GM04504 (cell line): ENCODE measurements around the gene NMT2.

Experiments
- DNase-seq: peaks from one replicate; pipeline ENCODE4 v3.0.0-alpha.2; 2012; ENCODE audit warnings: low read depth

Gene NMT2

DNA sequence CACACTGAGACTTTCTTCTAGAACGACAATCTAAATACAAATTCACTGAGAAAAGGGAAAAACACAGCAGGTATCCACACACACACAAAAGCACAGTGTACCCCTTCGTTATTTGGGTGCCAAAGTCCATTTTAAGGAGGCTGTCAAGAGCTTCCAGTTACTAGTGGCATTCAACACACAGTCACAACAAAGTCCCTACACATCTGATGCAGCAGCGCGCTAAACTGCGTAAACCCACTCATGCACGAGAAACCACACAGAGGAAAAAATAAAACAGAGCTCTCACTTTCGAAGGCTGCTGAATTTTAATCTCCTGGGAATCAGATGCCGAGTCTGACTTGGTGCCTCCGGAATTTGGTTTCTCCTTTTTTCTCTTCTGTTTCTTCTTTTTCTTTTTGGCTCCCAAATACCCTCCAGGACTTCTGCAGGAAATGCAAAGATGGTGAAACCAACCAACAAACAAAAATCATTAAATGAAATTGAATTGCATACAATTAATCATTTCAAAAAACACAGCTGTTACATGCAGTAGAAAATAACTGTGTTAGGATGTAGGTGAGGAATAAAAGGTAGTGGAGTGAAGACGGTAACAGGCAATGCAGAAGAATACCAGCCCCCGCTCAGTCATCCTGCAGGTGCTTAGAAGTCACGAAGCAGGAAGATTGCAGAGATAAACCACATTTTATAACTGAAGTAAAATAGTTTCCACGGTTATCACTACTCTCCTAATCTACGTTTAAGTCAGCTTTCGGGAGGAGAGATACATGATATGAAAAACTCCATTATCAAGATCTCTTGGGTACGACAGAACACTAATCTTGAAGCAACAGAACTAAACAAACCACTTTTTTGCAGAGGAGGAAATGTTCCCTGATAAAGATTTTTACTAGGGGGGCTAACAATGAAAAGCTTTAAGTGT lies 27.1 kb downstream of the NMT2 start:
- DNase-seq, result no peak

GRCh38 chr10:15140698-15141097 lies 27.8 kb downstream of the NMT2 start:
- no peak for DNase-seq

GRCh38 chr10:15137636-15138035 lies 30.9 kb downstream of the NMT2 start:
- no peak for DNase-seq

DNA sequence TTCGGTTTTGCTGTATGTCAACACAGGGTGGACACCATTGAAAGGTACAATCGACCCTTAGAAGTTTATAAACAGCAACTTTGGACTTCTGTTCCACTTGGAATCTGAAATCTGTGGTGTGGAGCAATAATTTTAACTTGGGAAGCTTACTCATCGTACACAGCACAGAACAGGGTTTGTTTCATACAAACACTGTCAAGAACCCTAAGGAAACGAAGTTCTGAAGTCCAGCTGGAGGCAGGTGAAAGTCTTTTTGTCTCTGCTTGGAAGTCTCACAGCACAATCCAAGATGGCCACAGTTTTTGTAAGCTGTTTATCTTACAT lies 31.5 kb downstream of the NMT2 start:
- no peak for DNase-seq

- no peak for DNase-seq
Observed at GRCh38 chr10:15136129-15137035, 32.1 kb downstream of the NMT2 start.

- no peak for DNase-seq
Observed at GRCh38 chr10:15131330-15131729, 37.2 kb downstream of the NMT2 start.

GRCh38 chr10:15124908-15125307 lies 43.6 kb downstream of the NMT2 start:
- no peak for DNase-seq

GRCh38 chr10:15124190-15124589 lies 44.3 kb downstream of the NMT2 start:
- no peak for DNase-seq

GRCh38 chr10:15123749-15124184 lies 44.7 kb downstream of the NMT2 start:
- peak; percentile 72 for DNase-seq

- no peak for DNase-seq
Observed at GRCh38 chr10:15122477-15123030, 45.9 kb downstream of the NMT2 start.

DNA sequence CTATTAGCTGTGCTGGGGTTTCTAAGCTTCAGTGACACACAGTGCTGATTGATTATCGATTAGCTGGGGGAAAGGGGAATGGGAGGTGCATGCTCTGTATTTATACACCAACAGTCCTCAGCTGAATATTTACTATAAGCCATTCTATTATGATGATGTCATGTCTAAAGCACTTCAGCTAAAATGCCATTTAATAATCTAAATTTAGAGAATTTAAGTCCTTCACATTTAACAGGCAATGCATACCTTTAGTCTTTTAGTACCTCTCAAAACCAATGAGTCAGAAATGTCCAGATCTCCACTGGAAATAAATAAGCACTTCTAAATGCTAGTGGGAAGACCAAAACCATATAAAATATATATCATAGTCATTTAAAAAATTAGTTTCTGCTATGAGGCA lies 46.8 kb downstream of the NMT2 start:
- no peak for DNase-seq

DNA sequence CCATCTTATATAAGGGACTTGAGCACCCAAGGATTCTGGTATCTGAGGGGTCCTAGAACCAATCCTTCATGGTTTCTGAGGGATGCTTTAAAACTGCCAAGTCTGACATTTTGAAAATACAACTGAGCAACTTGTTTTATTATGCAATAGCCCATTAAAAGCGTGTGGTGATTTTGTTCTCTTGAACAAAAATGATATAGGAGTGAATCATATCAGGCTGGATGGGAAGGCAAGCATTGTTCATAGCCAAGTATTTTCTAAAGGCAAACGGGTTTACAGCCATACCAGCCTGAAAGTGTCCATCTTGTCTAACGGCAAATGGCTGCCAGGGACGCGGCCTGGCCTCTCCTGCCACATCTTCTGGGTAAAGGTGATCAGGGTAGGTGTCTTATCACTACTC lies 48.0 kb downstream of the NMT2 start:
- DNase-seq, result peak; percentile 50

DNA sequence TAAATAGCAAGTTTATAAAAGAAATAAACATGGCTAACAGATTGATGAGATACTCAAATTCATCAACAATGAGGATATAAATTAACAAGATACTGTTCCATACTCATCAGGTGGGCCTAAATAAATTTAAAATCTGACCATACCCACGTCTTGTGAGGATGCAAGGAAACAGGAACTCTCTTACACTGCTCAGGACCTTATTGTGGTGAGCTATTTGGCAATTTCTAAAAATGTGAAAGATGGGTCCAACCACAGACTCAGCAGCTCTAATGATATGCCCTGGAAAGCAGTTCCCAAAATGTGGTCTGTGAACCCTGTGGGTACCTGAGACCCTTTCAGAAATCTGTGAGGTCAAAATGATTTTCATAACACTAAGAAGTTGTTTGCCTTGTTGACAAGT lies 49.9 kb downstream of the NMT2 start:
- DNase-seq, result no peak

- no peak for DNase-seq
Observed at GRCh38 chr10:15116225-15116624, 52.3 kb downstream of the NMT2 start.

DNA sequence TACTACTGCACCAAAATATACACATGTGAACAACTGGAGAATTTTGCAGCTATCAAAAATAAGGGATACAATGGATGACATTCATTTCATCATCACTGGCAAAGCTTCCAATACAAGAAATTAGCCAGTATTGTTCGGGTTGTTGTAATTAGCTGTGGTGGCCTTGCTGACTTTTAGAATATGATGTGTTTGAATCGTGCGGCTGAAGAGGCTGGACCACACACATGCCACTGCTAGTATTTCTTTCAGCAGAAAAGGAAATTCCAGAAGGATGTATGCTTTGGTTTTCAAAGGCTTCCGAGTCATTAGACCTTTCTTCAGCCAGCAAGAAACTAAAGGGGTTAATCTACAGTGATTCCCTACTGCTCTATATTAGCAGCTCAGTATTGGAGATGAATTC lies 54.7 kb downstream of the NMT2 start:
- DNase-seq, result no peak

DNA sequence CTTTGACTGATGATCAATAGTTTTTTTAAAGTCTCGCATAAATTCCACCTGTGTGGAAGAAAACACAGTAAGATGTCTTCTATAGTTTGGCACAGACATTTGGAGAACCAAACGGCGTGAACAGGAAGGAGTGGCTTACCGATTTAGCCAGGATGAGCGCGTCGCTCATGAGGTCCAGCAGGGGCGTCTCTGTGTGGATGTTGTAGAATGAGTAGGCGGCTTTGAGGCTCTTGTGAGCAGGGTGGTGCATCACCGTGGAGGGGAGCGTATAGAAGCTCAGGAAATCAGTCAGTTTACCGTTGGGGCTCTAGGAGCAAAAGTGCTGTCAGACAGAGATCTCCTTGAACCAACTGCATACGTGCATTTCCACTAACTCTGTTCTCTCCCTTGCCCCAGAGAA lies 55.8 kb downstream of the NMT2 start:
- DNase-seq, result no peak

- no peak for DNase-seq
Observed at GRCh38 chr10:15106352-15107013, 62.0 kb downstream of the NMT2 start.

- no peak for DNase-seq
Observed at GRCh38 chr10:15103513-15103912, 65.0 kb downstream of the NMT2 start.

DNA sequence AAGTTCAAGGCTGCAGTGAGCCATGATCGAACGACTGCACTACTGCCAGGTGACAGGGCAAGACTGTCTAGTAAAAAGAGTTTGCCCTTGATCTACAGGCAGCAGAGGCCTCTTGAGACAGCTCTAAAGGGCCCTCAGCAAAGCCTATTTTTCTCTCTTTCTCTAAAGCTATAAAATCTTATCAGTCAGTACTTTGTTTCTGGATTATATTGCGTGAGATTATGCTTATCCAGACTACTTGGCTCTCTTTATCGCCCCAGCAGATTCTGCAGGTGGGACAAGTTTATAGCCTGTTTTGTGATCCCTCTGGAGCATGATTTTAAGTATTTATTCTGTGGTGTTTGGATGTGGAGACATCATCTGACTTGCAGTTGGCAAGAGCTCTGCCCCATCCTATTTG lies 68.6 kb downstream of the NMT2 start:
- DNase-seq, result no peak

GRCh38 chr10:15097011-15097812 lies 71.3 kb downstream of the NMT2 start, which contains the start of gene RPP38:
TSS of gene RPP38 (plus strand) at chr10:15097355. CDS start at chr10:15103315, 5,960 bp downstream.
- peak; percentile 91 for DNase-seq

GRCh38 chr10:15096661-15097010 lies 71.9 kb downstream of the NMT2 start:
- no peak for DNase-seq
